Mucosa of descending colon (tissue), 3 donors: ENCODE measurements around the gene EEF1AKMT2. TPM values are rescaled to one million over a fixed set of nuclear protein-coding genes. Genes with fewer than 3 reads are reported as not detected.

Source experiments
- ATAC-seq: fragments of 200-7000 bp; cut with Tn5 transposase; one replicate; pipeline ENCODE4 v1.9.1; 2020; ENCODE audit warnings: mild to moderate bottlenecking, moderate library complexity
- DNase-seq, 3 donors: peaks; one replicate each; pipeline ENCODE4 v3.0.0-alpha.2; 2020
- H3K36me3 ChIP-seq: fragments of 200-600 bp; one replicate; pipeline ENCODE4 v1.8.0; 2021; ENCODE audit warnings: low read depth, mild to moderate bottlenecking
- H3K4me1 ChIP-seq: fragments of 200-600 bp; one replicate; pipeline ENCODE4 v1.8.0; 2021; ENCODE audit warnings: low read depth, mild to moderate bottlenecking
- H3K4me3 ChIP-seq: fragments of 200-600 bp; one replicate; pipeline ENCODE4 v1.8.0; 2021; ENCODE audit warnings: mild to moderate bottlenecking
- H3K9me3 ChIP-seq: fragments of 200-600 bp; one replicate; pipeline ENCODE4 v1.8.0; 2021; ENCODE audit warnings: mild to moderate bottlenecking
- intact Hi-C, 2 donors: fragments of 100-400 bp; cut with DNase I in 1 of 2; cut with micrococcal nuclease in 1 of 2; formaldehyde crosslinking; loops; one replicate each; pipeline versions ENCODE4 v1.11.0 to v1.11.1; 2022; cut with DNase I, micrococcal nuclease
- total RNA-seq, 3 donors: library from RNA; stranded (reverse); fragmentation: NEBNext Ultra II Directional in 2 of 3; extraction: Animal tissue kit (Norgen Biotek cat#: 25700) in 2 of 3; gene quantifications; one replicate each; pipeline versions ENCODE4 v1.2.1 to v1.2.4, GENCODE V29; 2021 to 2023
- TF ChIP-seq, protein P1 (sequence below): fragments of 200-600 bp; IDR thresholded peaks from one replicate; pipeline ENCODE4 v1.8.0; 2022; ENCODE audit warnings: antibody characterized with exemption, mild to moderate bottlenecking
- donor health status: DM: no; HTN: no; CAD: no; lungs with moderate emphysema.
- donor health status: DM: no; HTN: no; CAD: no.
- donor health status: DM: no; HTN: yes; CAD: no.

Gene EEF1AKMT2
- total RNA-seq, 3 donors from 2014 or later, result 14.4 to 19.3 (median 18.0) TPM

DNA sequence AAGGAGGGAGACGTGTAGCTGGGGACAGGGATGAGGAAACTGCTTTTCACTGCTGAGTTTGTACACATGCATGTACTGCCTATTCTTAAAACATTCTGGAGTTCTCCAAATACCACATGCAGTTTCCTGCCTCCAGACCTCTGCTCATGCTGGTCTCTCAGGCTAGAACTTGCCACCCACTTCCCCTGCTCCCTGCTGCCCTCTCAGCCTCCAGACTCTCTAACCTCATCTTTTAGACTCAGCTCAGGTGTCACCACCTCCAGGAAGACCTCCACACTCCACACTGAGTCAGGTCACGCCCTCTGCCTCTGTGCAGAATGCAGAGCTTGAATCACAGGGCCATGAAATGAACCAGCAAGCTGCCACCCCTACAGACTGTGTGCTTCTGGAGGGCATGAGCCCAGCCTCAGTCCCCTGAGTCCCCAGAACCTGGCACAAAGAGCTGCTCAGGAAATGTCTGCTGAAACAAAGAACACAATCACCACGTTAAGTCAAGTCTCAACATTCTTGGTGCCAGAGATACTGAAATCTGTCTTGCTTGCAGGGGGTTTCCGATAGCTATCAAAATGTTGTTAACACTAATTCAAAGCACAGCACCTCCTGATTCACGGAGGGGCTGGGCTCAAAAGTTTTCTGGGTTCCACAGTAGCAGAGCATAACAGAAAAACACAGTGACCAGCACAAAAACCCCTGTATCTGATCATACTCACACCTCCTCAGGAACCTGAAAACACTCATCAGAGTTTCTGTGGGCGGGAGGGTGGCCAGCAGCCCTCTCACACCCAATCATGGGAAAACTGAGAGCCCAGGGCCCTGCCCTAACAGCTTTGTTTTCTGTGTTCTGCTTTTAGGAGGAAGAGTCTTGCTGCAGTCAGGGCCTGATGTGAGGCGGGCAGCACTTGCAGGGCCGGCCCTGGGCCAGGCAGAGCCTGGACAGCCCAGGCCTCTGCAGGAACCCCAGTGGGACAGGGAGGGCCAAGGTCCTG is 68.6 kb downstream of the EEF1AKMT2 start:
- intact Hi-C loops, result no loop called here
- TF ChIP-seq, protein P1, sequence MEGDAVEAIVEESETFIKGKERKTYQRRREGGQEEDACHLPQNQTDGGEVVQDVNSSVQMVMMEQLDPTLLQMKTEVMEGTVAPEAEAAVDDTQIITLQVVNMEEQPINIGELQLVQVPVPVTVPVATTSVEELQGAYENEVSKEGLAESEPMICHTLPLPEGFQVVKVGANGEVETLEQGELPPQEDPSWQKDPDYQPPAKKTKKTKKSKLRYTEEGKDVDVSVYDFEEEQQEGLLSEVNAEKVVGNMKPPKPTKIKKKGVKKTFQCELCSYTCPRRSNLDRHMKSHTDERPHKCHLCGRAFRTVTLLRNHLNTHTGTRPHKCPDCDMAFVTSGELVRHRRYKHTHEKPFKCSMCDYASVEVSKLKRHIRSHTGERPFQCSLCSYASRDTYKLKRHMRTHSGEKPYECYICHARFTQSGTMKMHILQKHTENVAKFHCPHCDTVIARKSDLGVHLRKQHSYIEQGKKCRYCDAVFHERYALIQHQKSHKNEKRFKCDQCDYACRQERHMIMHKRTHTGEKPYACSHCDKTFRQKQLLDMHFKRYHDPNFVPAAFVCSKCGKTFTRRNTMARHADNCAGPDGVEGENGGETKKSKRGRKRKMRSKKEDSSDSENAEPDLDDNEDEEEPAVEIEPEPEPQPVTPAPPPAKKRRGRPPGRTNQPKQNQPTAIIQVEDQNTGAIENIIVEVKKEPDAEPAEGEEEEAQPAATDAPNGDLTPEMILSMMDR, result no peak
- Histone ChIP-seq H3K4me3 (no peak overlapping the region), H3K36me3 (no peaks in the 10 kb centered on the region), H3K9me3 (no peaks in the 10 kb centered on the region), H3K4me1 (peaks cover 84% of the 10 kb centered on the region)
- DNase-seq (peak in 1 of 3 donors; percentile 64), ATAC-seq (peak; percentile 42)

DNA sequence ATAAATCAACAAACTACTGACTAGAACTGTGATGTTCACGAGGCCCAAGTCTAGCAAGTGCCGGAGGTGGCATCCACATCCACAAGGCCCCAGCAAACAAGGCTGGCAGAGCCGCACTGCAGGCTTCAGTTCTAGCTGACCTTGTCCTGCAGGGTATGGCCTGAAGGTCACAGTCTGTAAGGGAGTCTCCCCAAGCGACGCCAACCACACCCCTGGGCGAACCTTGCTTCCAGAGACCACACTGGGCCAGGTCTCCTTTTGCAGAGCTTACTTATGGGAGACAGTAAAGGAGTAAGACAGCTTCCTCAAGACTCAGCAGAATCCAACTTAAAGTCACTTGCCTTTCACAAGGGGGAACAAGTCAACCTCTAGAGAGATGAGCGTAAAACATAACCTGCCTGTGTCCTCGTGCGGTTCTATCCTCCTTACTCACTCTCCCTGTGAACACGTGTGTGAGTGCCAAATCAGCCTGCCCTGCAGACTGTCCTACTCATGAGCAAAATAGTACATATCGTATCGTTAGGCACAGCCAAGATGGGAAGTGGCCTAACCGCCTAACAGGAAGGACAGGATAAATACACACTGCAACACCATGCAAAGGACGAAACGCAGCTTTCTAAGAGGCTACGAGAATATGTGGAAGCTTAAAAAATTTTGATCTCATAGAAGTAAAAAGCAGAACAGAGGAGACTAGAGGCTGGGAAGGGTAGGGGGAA is 70.2 kb downstream of the EEF1AKMT2 start:
- intact Hi-C loops, result no loop called here
- no peak overlapping the region for H3K4me3 ChIP-seq
- ATAC-seq (peak; percentile 1), DNase-seq (peak in 2 of 3 donors; percentile 48 to 55)
- TF ChIP-seq, protein P1, result no peak
- H3K4me1 ChIP-seq, result peaks cover 72% of the 10 kb centered on the region
- no peaks in the 10 kb centered on the region for H3K36me3 ChIP-seq
- no peaks in the 10 kb centered on the region for H3K9me3 ChIP-seq

- peak in 2 of 3 donors; percentile 64 to 89 for DNase-seq
- no peaks in the 10 kb centered on the region for H3K9me3 ChIP-seq
- H3K36me3 ChIP-seq, result no peaks in the 10 kb centered on the region
- no peak overlapping the region for H3K4me3 ChIP-seq
- peaks cover 67% of the 10 kb centered on the region for H3K4me1 ChIP-seq
- intact Hi-C loops, result no loop called here
- TF ChIP-seq, protein P1, result no peak
- peak; percentile 76 for ATAC-seq
Measured at GRCh38 chr10:124719213-124719851, 72.4 kb downstream of the EEF1AKMT2 start.

GRCh38 chr10:124717911-124718741 is 73.6 kb downstream of the EEF1AKMT2 start:
- TF ChIP-seq, protein P1, result no peak
- peak; percentile 56 for ATAC-seq
- DNase-seq, result peak in 1 of 3 donors; percentile 62
- H3K9me3 ChIP-seq, result no peaks in the 10 kb centered on the region
- intact Hi-C loops, result no loop called here
- H3K4me1 ChIP-seq, result peaks cover 58% of the 10 kb centered on the region
- H3K36me3 ChIP-seq, result no peaks in the 10 kb centered on the region
- no peak overlapping the region for H3K4me3 ChIP-seq
